ENCODE data around the gene NELFB. TPM values are rescaled to one million over a fixed set of nuclear protein-coding genes. Genes with fewer than 3 reads are reported as not detected.

Gene NELFB
- total and polyA plus RNA-seq, 9 of the 15 experiments (the other 6 are each of a cell fraction or from before 2014, with no cell fraction given): 0.24 to 84.0 (median 29.7) TPM

- TF ChIP-seq ZNF586 (CRISPR knock-in tag; conservative IDR thresholded peaks at IDR 0.05): no peak
- TF ChIP-seq USF2 (CRISPR knock-in tag; IDR thresholded peaks at IDR 0.05): no peak
- peak; percentile 26; the same call in 1 of the 2 replicates for TF ChIP-seq MYC (IDR thresholded peaks at IDR 0.05; ENCODE audit: low read depth, low read length)
- no peak for TF ChIP-seq MYC (CRISPR knock-in tag; IDR thresholded peaks at IDR 0.05; ENCODE audit: borderline replicate concordance, low read depth)
- peak; percentile 35; the same call in 1 of the 2 replicates for TF ChIP-seq L3MBTL2 (IDR thresholded peaks at IDR 0.05)
- TF ChIP-seq RBM25 (IDR thresholded peaks at IDR 0.05; ENCODE audit: low read depth, low read length, severe bottlenecking): no peak
- TF ChIP-seq HDAC6 (IDR thresholded peaks at IDR 0.05; ENCODE audit: low read depth, low read length): no peak
- TF ChIP-seq SMARCB1 (IDR thresholded peaks at IDR 0.05; ENCODE audit: insufficient read length, low read depth): no peak
- 0 out of 2 replicates have a peak, but pooled peaks have one; percentile 25 for TF ChIP-seq ETS1 (conservative IDR thresholded peaks at IDR 0.05; ENCODE audit: control insufficient read depth, low read depth, low read length)
- no peak for TF ChIP-seq POLR3A (IDR thresholded peaks at IDR 0.05; ENCODE audit: borderline replicate concordance, extremely low read depth, insufficient read depth, insufficient read length)
- TF ChIP-seq NCOA6 (IDR thresholded peaks at IDR 0.05): no peak
- no peak for TF ChIP-seq HMBOX1 (IDR thresholded peaks at IDR 0.05)
- TF ChIP-seq RCOR1 (IDR thresholded peaks at IDR 0.05; ENCODE audit: borderline replicate concordance in 1 of 2, low read depth in 2 of 2, low read length in 2 of 2): no peak
- TF ChIP-seq SP1 (CRISPR knock-in tag; IDR thresholded peaks at IDR 0.05): 0 out of 2 replicates have a peak, but pooled peaks have one; percentile 44
- no peak for TF ChIP-seq SMARCA5 (IDR thresholded peaks at IDR 0.05)
- TF ChIP-seq MAFF (IDR thresholded peaks at IDR 0.05; ENCODE audit: low read length): no peak
- TF ChIP-seq AFF4 (CRISPR knock-in tag; IDR thresholded peaks at IDR 0.05): no peak
- no peak for TF ChIP-seq CEBPG (CRISPR knock-in tag; IDR thresholded peaks at IDR 0.05)
- TF ChIP-seq CEBPG (tag; conservative IDR thresholded peaks at IDR 0.05 in 1 of 2, IDR thresholded peaks at IDR 0.05 in 1 of 2): no peak
- TF ChIP-seq MYBL2 (IDR thresholded peaks at IDR 0.05; ENCODE audit: low read depth): no peak
- no peak for TF ChIP-seq MYBL2 (CRISPR knock-in tag; IDR thresholded peaks at IDR 0.05; ENCODE audit: borderline replicate concordance)
These were observed 52.3 kb downstream of the NELFB start (continued) for GRCh38 chr9:137307255-137308056.
